Esophagus (tissue), 2 donors: ENCODE results near the gene CIBAR2. TPM values are rescaled to one million over a fixed set of nuclear protein-coding genes. Genes with fewer than 3 reads are reported as not detected.

ENCODE experiments used
- H3K27ac ChIP-seq, 2 donors: one replicate each; pipeline ENCODE4 v1.5.1; 2013; ENCODE audit warnings: low read depth in 2 of 2, mild to moderate bottlenecking in 2 of 2, inconsistent platforms in 1 of 2, low read length in 1 of 2, moderate library complexity in 1 of 2
- H3K27me3 ChIP-seq, 2 donors: one replicate each; pipeline ENCODE4 v1.6.1; 2013; ENCODE audit warnings: low read length in 2 of 2, control low read depth in 1 of 2, mild to moderate bottlenecking in 1 of 2; ENCODE audit not compliant: insufficient read depth in 2 of 2, control insufficient read depth in 1 of 2
- H3K36me3 ChIP-seq, 2 donors: one replicate each; pipeline ENCODE4 v1.6.1; 2013; ENCODE audit warnings: low read length in 1 of 2; ENCODE audit not compliant: control insufficient read depth in 2 of 2, insufficient read depth in 2 of 2
- H3K4me1 ChIP-seq, 2 donors: one replicate each; pipeline ENCODE4 v1.6.1; 2013; ENCODE audit warnings: low read length in 1 of 2; ENCODE audit not compliant: control insufficient read depth in 2 of 2, insufficient read depth in 2 of 2
- H3K4me3 ChIP-seq, 2 donors: one replicate each; pipeline ENCODE4 v1.5.1; 2013; ENCODE audit warnings: low read length in 2 of 2, mild to moderate bottlenecking in 2 of 2, low read depth in 1 of 2, moderate library complexity in 1 of 2
- H3K9me3 ChIP-seq, 2 donors: one replicate each; pipeline ENCODE4 v1.6.1; 2013; ENCODE audit warnings: mild to moderate bottlenecking in 2 of 2, low read depth in 1 of 2, low read length in 1 of 2, moderate library complexity in 1 of 2; ENCODE audit not compliant: control insufficient read depth in 2 of 2, insufficient read depth in 1 of 2
- WGBS, 2 donors: extraction: QIAGEN DNeasy Blood & Tissue Kit; methylation state at CpG; one replicate each; pipeline ENCODE4 v1.1.7; 2013; 5-methylcytosine and 5-hydroxymethylcytosine counted together
- polyA plus RNA-seq, 2 donors: library from polyadenylated mRNA; stranded (reverse); fragments of 200-250 nt; gene quantifications; one replicate each; pipeline ENCODE4 v1.2.3, GENCODE V29; 2013
- donor health status: healthy with polysubstance abuse.
- donor health status: Bipolar disorder and iron deficiency.

Gene CIBAR2
- polyA plus RNA-seq, 2 donors = not detected

- WGBS, 2 donors = 79 to 82% methylated on average over 10 of the region's 10 CpGs
- Histone ChIP-seq H3K9me3 (no peaks in the 10 kb centered on the region), H3K4me1 (no peaks in the 10 kb centered on the region), H3K27me3 (no peaks in the 10 kb centered on the region), H3K4me3 (no peak overlapping the region), H3K36me3 (no peaks in the 10 kb centered on the region), H3K27ac (no peak overlapping the region)
Measured at GRCh38 chr16:85098565-85098964, 13.7 kb downstream of the CIBAR2 start.

GRCh38 chr16:85096921-85097320, 15.4 kb downstream of the CIBAR2 start:
- Histone ChIP-seq H3K36me3 (no peaks in the 10 kb centered on the region), H3K4me1 (no peaks in the 10 kb centered on the region), H3K9me3 (no peaks in the 10 kb centered on the region), H3K27me3 (no peaks in the 10 kb centered on the region), H3K27ac (no peak overlapping the region), H3K4me3 (no peak overlapping the region)
- 70 to 75% methylated on average over 9 of the region's 9 CpGs for WGBS, 2 donors

- H3K4me3 ChIP-seq = no peak overlapping the region
- 82 to 84% methylated on average over 12 of the region's 12 CpGs for WGBS, 2 donors
- no peaks in the 10 kb centered on the region for H3K27me3 ChIP-seq
- H3K4me1 ChIP-seq = no peaks in the 10 kb centered on the region
- H3K9me3 ChIP-seq = no peaks in the 10 kb centered on the region
- no peak overlapping the region for H3K27ac ChIP-seq
- no peaks in the 10 kb centered on the region for H3K36me3 ChIP-seq
Measured at GRCh38 chr16:85094812-85095211, 17.5 kb downstream of the CIBAR2 start.

GRCh38 chr16:85094176-85094805, 18.0 kb downstream of the CIBAR2 start:
- Histone ChIP-seq H3K27me3 (no peaks in the 10 kb centered on the region), H3K4me1 (no peaks in the 10 kb centered on the region), H3K4me3 (no peak overlapping the region), H3K36me3 (no peaks in the 10 kb centered on the region), H3K9me3 (no peaks in the 10 kb centered on the region), H3K27ac (no peak overlapping the region)
- 88 to 90% methylated on average over 12 of the region's 12 CpGs for WGBS, 2 donors

GRCh38 chr16:85093705-85094104, 18.6 kb downstream of the CIBAR2 start:
- Histone ChIP-seq H3K27ac (no peak overlapping the region), H3K36me3 (peaks cover 0 to 2% of the 10 kb centered on the region in 2 donors), H3K4me1 (no peaks in the 10 kb centered on the region), H3K27me3 (no peaks in the 10 kb centered on the region), H3K4me3 (no peak overlapping the region), H3K9me3 (no peaks in the 10 kb centered on the region)
- WGBS, 2 donors = 73 to 82% methylated on average over 13 of the region's 13 CpGs

- Histone ChIP-seq H3K9me3 (no peaks in the 10 kb centered on the region), H3K4me3 (no peak overlapping the region), H3K27ac (no peak overlapping the region), H3K27me3 (no peaks in the 10 kb centered on the region), H3K4me1 (no peaks in the 10 kb centered on the region), H3K36me3 (peaks cover 0 to 5% of the 10 kb centered on the region in 2 donors)
- WGBS, 2 donors = 88 to 90% methylated on average over 18 of the region's 18 CpGs
Measured at GRCh38 chr16:85092851-85093250, 19.4 kb downstream of the CIBAR2 start.

- H3K36me3 ChIP-seq = peaks cover 0 to 5% of the 10 kb centered on the region in 2 donors
- 78 to 84% methylated on average over 9 of the region's 9 CpGs for WGBS, 2 donors
Measured at GRCh38 chr16:85092309-85092708, 20.0 kb downstream of the CIBAR2 start.

GRCh38 chr16:85091522-85091910, 20.8 kb downstream of the CIBAR2 start:
- no peaks in the 10 kb centered on the region for H3K27me3 ChIP-seq

More at GRCh38 chr16:85092309-85092708, 20.0 kb downstream of the CIBAR2 start:
- H3K9me3 ChIP-seq = no peaks in the 10 kb centered on the region
- H3K4me3 ChIP-seq = no peak overlapping the region
- H3K4me1 ChIP-seq = no peaks in the 10 kb centered on the region
- H3K27me3 ChIP-seq = no peaks in the 10 kb centered on the region
- no peak overlapping the region for H3K27ac ChIP-seq

GRCh38 chr16:85090873-85091521, 21.3 kb downstream of the CIBAR2 start:
- peaks cover 0 to 8% of the 10 kb centered on the region in 2 donors for H3K36me3 ChIP-seq
- H3K4me1 ChIP-seq = peaks cover 0 to 4% of the 10 kb centered on the region in 2 donors
- WGBS, 2 donors = 67 to 80% methylated on average over 8 of the region's 8 CpGs
- H3K27me3 ChIP-seq = no peaks in the 10 kb centered on the region
- H3K9me3 ChIP-seq = no peaks in the 10 kb centered on the region
- no peak overlapping the region for H3K4me3 ChIP-seq
- no peak overlapping the region for H3K27ac ChIP-seq

More at GRCh38 chr16:85091522-85091910, 20.8 kb downstream of the CIBAR2 start:
- H3K4me1 ChIP-seq = peaks cover 0 to under 1% of the 10 kb centered on the region in 2 donors
- WGBS, 2 donors = 88 to 91% methylated on average over 7 of the region's 7 CpGs
- no peak overlapping the region for H3K4me3 ChIP-seq
- no peak overlapping the region for H3K27ac ChIP-seq
- H3K36me3 ChIP-seq = peaks cover 0 to 8% of the 10 kb centered on the region in 2 donors
- no peaks in the 10 kb centered on the region for H3K9me3 ChIP-seq

- Histone ChIP-seq H3K9me3 (no peaks in the 10 kb centered on the region), H3K36me3 (peaks cover 0 to 8% of the 10 kb centered on the region in 2 donors), H3K27ac (no peak overlapping the region), H3K4me1 (peaks cover 0 to 4% of the 10 kb centered on the region in 2 donors), H3K4me3 (no peak overlapping the region), H3K27me3 (no peaks in the 10 kb centered on the region)
- 75 to 76% methylated on average over 13 of the region's 13 CpGs for WGBS, 2 donors
Measured at GRCh38 chr16:85090181-85090580, 22.1 kb downstream of the CIBAR2 start.
